Upper lobe of right lung (tissue), 1 donor: ENCODE measurements around the gene CALCOCO1. TPM values are rescaled to one million over a fixed set of nuclear protein-coding genes. Genes with fewer than 3 reads are reported as not detected.

Experiments used
- ATAC-seq: fragments of 200-7000 bp; cut with Tn5 transposase; one replicate; pipeline ENCODE4 v1.9.1; 2020; ENCODE audit warnings: mild to moderate bottlenecking, moderate library complexity
- DNase-seq: peaks from one replicate; pipeline ENCODE4 v3.0.0-alpha.2; 2020
- H3K27ac ChIP-seq: fragments of 200-600 bp; one replicate; pipeline ENCODE4 v1.8.0; 2022
- H3K27me3 ChIP-seq: fragments of 200-600 bp; one replicate; pipeline ENCODE4 v1.8.0; 2022; ENCODE audit warnings: mild to moderate bottlenecking
- H3K36me3 ChIP-seq: fragments of 200-600 bp; one replicate; pipeline ENCODE4 v1.8.0; 2022
- H3K4me1 ChIP-seq: fragments of 200-600 bp; one replicate; pipeline ENCODE4 v1.8.0; 2022
- H3K4me3 ChIP-seq: fragments of 200-600 bp; one replicate; pipeline ENCODE4 v1.8.0; 2022; ENCODE audit warnings: mild to moderate bottlenecking
- H3K9me3 ChIP-seq: fragments of 200-600 bp; one replicate; pipeline ENCODE4 v1.8.0; 2022
- CTCF ChIP-seq: fragments of 200-600 bp; IDR thresholded peaks from one replicate; pipeline ENCODE4 v1.8.0; 2022; ENCODE audit warnings: antibody characterized with exemption
- intact Hi-C: fragments of 100-400 bp; cut with DNase I; formaldehyde crosslinking; loops from one replicate; pipeline ENCODE4 v1.11.0; 2022
- total RNA-seq: library from RNA; stranded (reverse); fragmentation: NEBNext Ultra II Directional; extraction: Animal tissue kit (Norgen Biotek cat#: 25700); gene quantifications from one replicate; pipeline ENCODE4 v1.2.1, GENCODE V29; 2021
- donor health status: DM: no; HTN: yes; CAD: no; lungs with severe emphysema.

CALCOCO1 gene
- total RNA-seq, 1 donor from 2014 or later = 191 TPM

- H3K4me3 ChIP-seq = no peak overlapping the region
- intact Hi-C loops = loop anchor here (5.0 kb wide), 1 partner anchor 44 kb away; no protein-coding TSS in a partner anchor
- H3K36me3 ChIP-seq = no peaks in the 10 kb centered on the region
- H3K27ac ChIP-seq = no peak overlapping the region
- peak; percentile 94 for DNase-seq
- TF ChIP-seq CTCF = peak; percentile 100
- ATAC-seq = peak; percentile 95
- peaks cover 40% of the 10 kb centered on the region for H3K27me3 ChIP-seq
- H3K4me1 ChIP-seq = peaks cover 14% of the 10 kb centered on the region
- no peaks in the 10 kb centered on the region for H3K9me3 ChIP-seq
These were observed 19.4 kb upstream of the CALCOCO1 start for GRCh38 chr12:53746592-53747092.

- Histone ChIP-seq H3K27me3 (peaks cover 51% of the 10 kb centered on the region), H3K4me3 (no peak overlapping the region), H3K9me3 (no peaks in the 10 kb centered on the region), H3K27ac (no peak overlapping the region), H3K36me3 (no peaks in the 10 kb centered on the region), H3K4me1 (peaks cover 9% of the 10 kb centered on the region)
- no peak for TF ChIP-seq CTCF
- ATAC-seq (no peak), DNase-seq (no peak)
- intact Hi-C loops = loop anchor here (5.0 kb wide), 1 partner anchor 42 kb away; no protein-coding TSS in a partner anchor
These were observed 17.5 kb upstream of the CALCOCO1 start for GRCh38 chr12:53744751-53745150.

- ATAC-seq = no peak
These were observed 16.8 kb upstream of the CALCOCO1 start for GRCh38 chr12:53744130-53744441.

GRCh38 chr12:53743266-53744129, 16.2 kb upstream of the CALCOCO1 start:
- DNase-seq (peak; percentile 69), ATAC-seq (peak; percentile 76)
- H3K4me3 ChIP-seq = no peak overlapping the region
- no peak overlapping the region for H3K27ac ChIP-seq
- no peaks in the 10 kb centered on the region for H3K9me3 ChIP-seq
- intact Hi-C loops = no loop called here
- H3K4me1 ChIP-seq = peaks cover 20% of the 10 kb centered on the region
- peaks cover 59% of the 10 kb centered on the region for H3K27me3 ChIP-seq
- H3K36me3 ChIP-seq = no peaks in the 10 kb centered on the region
- peak; percentile 96 for TF ChIP-seq CTCF

More at GRCh38 chr12:53744130-53744441, 16.8 kb upstream of the CALCOCO1 start:
- Histone ChIP-seq H3K27ac (no peak overlapping the region), H3K36me3 (no peaks in the 10 kb centered on the region), H3K9me3 (no peaks in the 10 kb centered on the region), H3K27me3 (peaks cover 58% of the 10 kb centered on the region), H3K4me3 (no peak overlapping the region), H3K4me1 (peaks cover 15% of the 10 kb centered on the region)
- intact Hi-C loops = no loop called here
- DNase-seq = no peak
- TF ChIP-seq CTCF = no peak

GRCh38 chr12:53740130-53740491, 12.9 kb upstream of the CALCOCO1 start:
- no peaks in the 10 kb centered on the region for H3K36me3 ChIP-seq
- intact Hi-C loops = no loop called here
- H3K27me3 ChIP-seq = peaks cover 62% of the 10 kb centered on the region

More at GRCh38 chr12:53740130-53740491, 12.9 kb upstream of the CALCOCO1 start:
- peaks cover 22% of the 10 kb centered on the region for H3K4me1 ChIP-seq
- H3K4me3 ChIP-seq = no peak overlapping the region
- TF ChIP-seq CTCF = no peak
- no peak for DNase-seq
- no peak overlapping the region for H3K27ac ChIP-seq
- ATAC-seq = no peak
- H3K9me3 ChIP-seq = no peaks in the 10 kb centered on the region
